NB4 (cell line): ENCODE results near the gene OPTN.

Experiments
- CTCF ChIP-seq: IDR thresholded peaks from one replicate; pipeline ENCODE4 v1.5.1; 2012; ENCODE audit warnings: low read depth, low read length
- MYC ChIP-seq: IDR thresholded peaks from 2 replicates; pipeline ENCODE4 v1.6.1; 2011; ENCODE audit warnings: low read depth, low read length
- POLR2A ChIP-seq: IDR thresholded peaks from 2 replicates; pipeline ENCODE4 v1.6.1; 2011; ENCODE audit warnings: mild to moderate bottlenecking; ENCODE audit not compliant: insufficient read length; ENCODE audit errors: extremely low read depth
- TF ChIP-seq, protein P1 (sequence below): IDR thresholded peaks from 2 replicates; pipeline ENCODE4 v1.6.1; 2011; ENCODE audit warnings: low read depth, low read length

DNA sequence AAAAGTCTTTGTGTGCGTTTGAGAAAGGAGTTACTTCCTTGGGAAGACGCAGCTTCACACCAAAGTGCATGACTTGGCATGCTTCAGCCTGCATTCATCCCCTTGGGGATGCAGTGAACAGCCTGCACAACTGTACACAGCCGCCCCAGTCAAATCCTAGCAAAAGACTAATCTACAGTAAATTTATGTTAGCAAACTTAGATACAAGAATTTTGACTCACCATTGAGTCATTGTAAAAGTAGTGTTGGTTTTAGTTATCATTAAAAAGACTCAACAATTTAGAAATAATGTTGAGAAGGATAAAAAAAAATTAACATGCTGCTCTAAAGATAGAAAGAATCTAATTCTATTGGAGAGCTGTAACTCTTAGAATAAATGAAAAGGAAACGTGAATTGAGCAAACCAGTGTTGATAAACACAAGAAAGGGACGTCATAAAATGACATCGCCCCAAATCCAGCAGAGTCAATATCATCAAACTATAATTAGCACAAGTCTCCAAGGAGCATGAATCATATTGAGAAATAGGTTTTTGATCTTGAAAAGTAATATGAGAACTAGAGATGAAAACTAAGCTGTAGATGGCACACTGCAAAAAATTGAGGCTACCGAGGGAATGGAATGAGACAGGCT is 11.9 kb upstream of the OPTN start:
- TF ChIP-seq CTCF, result no peak
- TF ChIP-seq, protein P1, sequence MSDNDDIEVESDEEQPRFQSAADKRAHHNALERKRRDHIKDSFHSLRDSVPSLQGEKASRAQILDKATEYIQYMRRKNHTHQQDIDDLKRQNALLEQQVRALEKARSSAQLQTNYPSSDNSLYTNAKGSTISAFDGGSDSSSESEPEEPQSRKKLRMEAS, result no peak
- no peak for TF ChIP-seq MYC
- no peak for TF ChIP-seq POLR2A
